Erythroblast (primary cell): ENCODE data around the gene RPS6KA2.

ENCODE experiments used
- GATA1 ChIP-seq: IDR thresholded peaks from 2 replicates; pipeline ENCODE4 v1.6.1; 2011; ENCODE audit warnings: low read depth, mild to moderate bottlenecking, control low read depth, low read length, moderate library complexity
- POLR2A ChIP-seq: IDR thresholded peaks from 2 replicates; pipeline ENCODE4 v1.6.1; 2011; ENCODE audit warnings: mild to moderate bottlenecking, low read length

- no peak for TF ChIP-seq POLR2A
- no peak for TF ChIP-seq GATA1
Measured at GRCh38 chr6:166572370-166573261, 54.4 kb downstream of the RPS6KA2 start.
